Activated B cell treated with CpG ODN at 0.5 μM for 24 hours (primary cell): Measurements from ENCODE around the gene DNAJC7. TPM values are rescaled to one million over a fixed set of nuclear protein-coding genes. Genes with fewer than 3 reads are reported as not detected.

ENCODE experiments used
- ATAC-seq: fragments of 200-7000 bp; cut with Tn5 transposase; one replicate; pipeline ENCODE4 v1.10.0; 2021; ENCODE audit warnings: low read depth, mild to moderate bottlenecking, moderate library complexity
- CTCF ChIA-PET: fragments of 350-600 bp; sonication (Branson Sonifier 250); formaldehyde crosslinking; loops from one replicate; lab custom pipeline; 2021; ENCODE audit warnings: antibody characterized with exemption; lab: Charles Lee
- POLR2A ChIA-PET: fragments of 350-600 bp; sonication (Branson Sonifier 250); formaldehyde crosslinking; loops from one replicate; lab custom pipeline; 2021; ENCODE audit warnings: antibody characterized with exemption; lab: Charles Lee
- DNase-seq: peaks from one replicate; pipeline ENCODE4 v3.0.0; 2022
- H3K27ac Mint-ChIP-seq: one replicate; pipeline ENCODE4 v1.8.0; 2020; ENCODE audit warnings: mixed read lengths
- H3K27me3 Mint-ChIP-seq: one replicate; pipeline ENCODE4 v1.8.0; 2021; ENCODE audit warnings: mixed read lengths
- H3K36me3 Mint-ChIP-seq: one replicate; pipeline ENCODE4 v1.8.0; 2021; ENCODE audit warnings: low read depth, mixed read lengths
- H3K4me1 Mint-ChIP-seq: one replicate; pipeline ENCODE4 v1.8.0; 2021; ENCODE audit warnings: mixed read lengths
- H3K4me3 Mint-ChIP-seq: one replicate; pipeline ENCODE4 v1.8.0; 2020; ENCODE audit warnings: mild to moderate bottlenecking, mixed read lengths
- H3K9me3 Mint-ChIP-seq: one replicate; pipeline ENCODE4 v1.8.0; 2020; ENCODE audit warnings: mixed read lengths
- CTCF ChIP-seq: fragments of 200-600 bp; IDR thresholded peaks from one replicate; pipeline ENCODE4 v1.8.0; 2022; ENCODE audit warnings: antibody characterized with exemption, mild to moderate bottlenecking
- intact Hi-C: fragments of 100-400 bp; cut with micrococcal nuclease; formaldehyde crosslinking; loops from one replicate; pipeline ENCODE4 v1.15.1; 2024
- total RNA-seq: library from RNA; stranded (reverse); gene quantifications from 2 replicates; pipeline ENCODE4 v1.2.3, GENCODE V29; 2022

Gene DNAJC7
- total RNA-seq, 1 donor from 2014 or later: 152 TPM

GRCh38 chr17:41967921-41968578 lies 49.2 kb downstream of the DNAJC7 start:
- intact Hi-C loops: loop anchor here (2.0 to 5.0 kb wide), 3 partner anchors 17 to 319 kb away; partner anchors contain the start of genes ACLY and STAT5A
- Mint-ChIP-seq H3K4me3 (peak overlapping the region; percentile 75), H3K27ac (peak overlapping the region; percentile 67), H3K36me3 (peaks cover 27% of the 10 kb centered on the region), H3K9me3 (no peaks in the 10 kb centered on the region), H3K4me1 (peaks cover 51% of the 10 kb centered on the region), H3K27me3 (no peaks in the 10 kb centered on the region)
- DNase-seq (no peak), ATAC-seq (no peak)
- no peak for TF ChIP-seq CTCF
- CTCF ChIA-PET: interaction anchor here (1.2 kb wide), 1 partner anchor 52 kb away, joined by 3 read pairs; the partner anchor contains the start of gene NKIRAS2
- POLR2A ChIA-PET: interaction anchor here (0.9 to 2.8 kb wide), 7 partner anchors 28 to 168 kb away, joined by 3 to 20 read pairs (median 6); partner anchors contain the start of genes DHX58, KAT2A and NKIRAS2

GRCh38 chr17:41967141-41967920 lies 49.9 kb downstream of the DNAJC7 start:
- ATAC-seq: no peak
- ChIA-PET POLR2A (interaction anchor here (0.6 to 2.8 kb wide), 22 partner anchors 17 to 1868 kb away, joined by 3 to 35 read pairs (median 6); partner anchors contain the start of genes C17orf113, DHX58, DNAJC7 and EIF1), CTCF (interaction anchor here (1.7 to 9.2 kb wide), 3 partner anchors 51 to 150 kb away, joined by 6 to 110 read pairs (median 7); partner anchors contain the start of genes DHX58 and KAT2A)
- no peak for DNase-seq
- Mint-ChIP-seq H3K27ac (peak overlapping the region; percentile 67), H3K9me3 (no peaks in the 10 kb centered on the region), H3K36me3 (peaks cover 20% of the 10 kb centered on the region), H3K4me3 (peak overlapping the region; percentile 82), H3K4me1 (peaks cover 46% of the 10 kb centered on the region), H3K27me3 (no peaks in the 10 kb centered on the region)
- intact Hi-C loops: loop anchor here (2.0 to 5.0 kb wide), 3 partner anchors 17 to 320 kb away; partner anchors contain the start of genes ACLY and STAT5A
- TF ChIP-seq CTCF: no peak

DNA sequence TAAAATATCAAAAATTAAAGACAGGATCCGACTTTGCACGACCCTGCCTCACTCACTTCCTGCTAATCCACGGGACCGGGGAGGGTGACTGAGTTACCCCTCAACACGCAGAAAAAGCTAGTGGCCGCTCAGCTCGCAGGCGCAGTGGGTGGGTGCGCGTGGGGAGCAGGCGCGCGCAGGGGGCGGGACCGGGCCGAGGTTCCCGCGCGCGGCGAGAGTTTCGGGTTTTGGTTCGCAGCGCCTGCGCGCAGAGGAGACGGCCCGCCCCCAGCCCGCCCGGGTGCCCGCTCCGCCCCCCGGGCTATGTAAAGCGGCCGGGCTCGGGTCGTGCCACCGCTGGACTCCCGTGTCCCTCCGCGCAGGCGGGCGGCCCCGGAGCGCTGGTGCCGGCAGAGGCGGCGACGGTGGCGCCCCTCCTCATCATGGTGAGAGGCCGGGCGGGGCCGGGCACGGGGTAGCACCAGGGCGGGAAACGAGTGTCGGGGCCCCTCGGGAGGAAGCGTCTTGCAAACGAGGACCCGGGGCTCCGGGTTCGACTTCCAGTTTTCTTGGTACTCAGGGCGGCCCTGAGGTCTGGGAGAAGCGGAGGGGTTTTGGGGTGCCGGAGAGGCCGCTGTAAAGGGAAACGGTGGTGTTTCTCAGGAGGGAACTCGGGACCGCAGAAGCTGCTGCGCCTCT lies 50.6 kb downstream of the DNAJC7 start, which contains the start of gene CNP:
TSS of gene CNP (plus strand) at position 333 of the 678 bp plus-strand sequence. CDS start at position 423, 90 bp downstream.
- ATAC-seq (peak; percentile 85), DNase-seq (peak; percentile 92)
- TF ChIP-seq CTCF: no peak
- Mint-ChIP-seq H3K27me3 (no peaks in the 10 kb centered on the region), H3K9me3 (no peaks in the 10 kb centered on the region), H3K36me3 (peaks cover 14% of the 10 kb centered on the region), H3K4me3 (peak within 1 kb of the TSS; percentile 82), H3K27ac (peak within 1 kb of the TSS; percentile 72), H3K4me1 (peaks cover 43% of the 10 kb centered on the region)
- POLR2A ChIA-PET: interaction anchor here (0.6 to 2.8 kb wide), 34 partner anchors 10 to 1867 kb away, joined by 3 to 35 read pairs (median 5); partner anchors contain the start of genes ACLY, C17orf113, DHX58 and DNAJC7
- CTCF ChIA-PET: interaction anchor here (0.6 to 9.2 kb wide), 7 partner anchors 9 to 215 kb away, joined by 3 to 110 read pairs (median 6); partner anchors contain the start of genes DHX58, JUP, KAT2A and KCNH4
- intact Hi-C loops: loop anchor here (1.0 to 5.0 kb wide), 9 partner anchors 18 to 321 kb away; partner anchors contain the start of genes ACLY, DNAJC7, KCNH4 and KLHL11

DNA sequence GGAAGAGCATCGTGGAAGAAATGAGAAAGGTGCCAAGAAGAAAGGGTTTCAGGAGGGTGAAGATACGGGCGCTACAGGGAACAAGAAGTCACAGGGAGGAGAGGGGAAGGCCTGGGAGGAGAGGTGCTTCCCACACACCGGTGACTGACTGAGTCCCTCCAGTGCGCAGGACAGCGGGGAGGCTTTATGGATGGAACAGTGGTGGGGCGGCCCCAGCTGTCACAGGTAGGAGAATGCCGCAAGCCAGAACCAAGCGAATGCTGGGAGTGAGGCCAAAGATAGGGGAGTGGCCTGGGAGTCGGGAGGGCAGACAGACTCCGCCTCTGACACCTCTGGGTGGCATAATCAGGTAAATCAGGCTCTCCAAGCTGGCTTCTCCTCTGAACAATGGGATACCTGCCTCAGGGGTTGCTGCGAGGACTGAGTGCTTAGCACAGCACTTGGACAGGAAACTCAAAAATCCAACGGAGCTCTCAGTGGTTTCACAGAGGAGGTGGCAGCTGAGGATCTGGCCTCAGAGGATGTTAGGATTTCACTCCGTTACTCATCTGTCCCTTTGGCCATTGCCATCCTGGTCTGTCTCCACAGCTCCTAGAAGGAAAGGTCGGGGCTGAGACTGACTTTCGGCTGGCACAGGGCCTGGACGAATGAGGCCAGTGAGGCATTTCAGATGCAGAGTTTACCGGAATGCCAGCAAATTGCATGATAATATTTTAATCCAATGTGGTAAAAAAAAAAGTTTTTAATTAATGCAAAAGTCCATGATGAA lies 51.4 kb downstream of the DNAJC7 start:
- ChIA-PET CTCF (interaction anchor here (0.6 to 9.2 kb wide), 10 partner anchors 9 to 216 kb away, joined by 3 to 110 read pairs (median 4); partner anchors contain the start of genes DHX58, JUP, KAT2A and KCNH4), POLR2A (interaction anchor here (0.6 to 2.8 kb wide), 30 partner anchors 9 to 422 kb away, joined by 3 to 35 read pairs (median 5); partner anchors contain the start of genes ACLY, C17orf113, DHX58 and DNAJC7)
- Mint-ChIP-seq H3K4me3 (peak overlapping the region; percentile 82), H3K4me1 (peaks cover 40% of the 10 kb centered on the region), H3K27ac (peak overlapping the region; percentile 72), H3K36me3 (peaks cover 10% of the 10 kb centered on the region), H3K27me3 (no peaks in the 10 kb centered on the region), H3K9me3 (no peaks in the 10 kb centered on the region)
- ATAC-seq (peak; percentile 40), DNase-seq (peak; percentile 41)
- no peak for TF ChIP-seq CTCF
- intact Hi-C loops: loop anchor here (1.0 to 5.0 kb wide), 9 partner anchors 19 to 321 kb away; partner anchors contain the start of genes ACLY, DNAJC7, KCNH4 and KLHL11
